Lung (tissue), 12 donors: ENCODE measurements around the gene CAMK1G. TPM values are rescaled to one million over a fixed set of nuclear protein-coding genes. Genes with fewer than 3 reads are reported as not detected.

Experiments
- ATAC-seq: fragments of 200-7000 bp; cut with Tn5 transposase; one replicate; pipeline ENCODE4 v1.9.1; 2020; ENCODE audit warnings: moderate number of reproducible peaks; ENCODE audit not compliant: insufficient read depth, low FRiP score
- DNase-seq, 3 donors: peaks; one replicate each; pipeline ENCODE4 v3.0.0-alpha.2; 2013 to 2017
- H3K27ac ChIP-seq, 2 donors: one replicate each; pipeline ENCODE4 v1.5.1; 2013; ENCODE audit warnings: mild to moderate bottlenecking in 2 of 2, moderate library complexity in 2 of 2, control low read depth in 1 of 2, inconsistent platforms in 1 of 2, low read depth in 1 of 2, low read length in 1 of 2
- H3K27me3 ChIP-seq, 3 donors: one replicate each; pipeline ENCODE4 v1.5.1; 2013; ENCODE audit warnings: low read length in 2 of 3; ENCODE audit not compliant: control insufficient read depth in 3 of 3, insufficient read depth in 3 of 3
- H3K36me3 ChIP-seq, 4 donors: one replicate each; pipeline ENCODE4 v1.5.1; 2013; ENCODE audit warnings: low read length in 4 of 4, mild to moderate bottlenecking in 1 of 4, moderate library complexity in 1 of 4; ENCODE audit not compliant: control insufficient read depth in 4 of 4, insufficient read depth in 4 of 4
- H3K4me1 ChIP-seq, 5 donors: one replicate each; pipeline ENCODE4 v1.5.1; 2013; ENCODE audit warnings: low read length in 5 of 5, mild to moderate bottlenecking in 2 of 5, moderate library complexity in 1 of 5; ENCODE audit not compliant: control insufficient read depth in 5 of 5, insufficient read depth in 5 of 5
- H3K4me3 ChIP-seq: one replicate; pipeline ENCODE4 v1.5.1; 2013; ENCODE audit warnings: mild to moderate bottlenecking, control low read depth, moderate library complexity
- H3K9ac ChIP-seq, 2 donors: one replicate each; pipeline ENCODE4 v1.5.1; 2013; ENCODE audit warnings: low read length in 2 of 2, control low read depth in 1 of 2; ENCODE audit not compliant: insufficient read depth in 1 of 2
- H3K9me3 ChIP-seq, 4 donors: one replicate each; pipeline ENCODE4 v1.5.1; 2013; ENCODE audit warnings: low read length in 3 of 4, mild to moderate bottlenecking in 1 of 4, moderate library complexity in 1 of 4; ENCODE audit not compliant: control insufficient read depth in 4 of 4, insufficient read depth in 3 of 4
- WGBS, 2 donors: extraction: QIAGEN DNeasy Blood & Tissue Kit; methylation state at CpG; one replicate each; pipeline ENCODE4 v1.1.7; 2013; 5-methylcytosine and 5-hydroxymethylcytosine counted together
- polyA plus RNA-seq, 2 donors: library from polyadenylated mRNA; stranded (reverse); fragments of 200-250 nt; gene quantifications; one replicate each; pipeline ENCODE4 v1.2.1, GENCODE V29; 2013
- total RNA-seq, 2 donors: library from RNA; depleted of rRNA in 1 of 2; stranded (reverse); fragments of >200 nt in 1 of 2; gene quantifications; one replicate each; pipeline ENCODE4 v1.2.1, GENCODE V29; 2014 to 2021
- TF ChIP-seq, protein P1 (sequence below): IDR thresholded peaks from 2 replicates; pipeline ENCODE4 v1.5.1; 2012; ENCODE audit warnings: mild to moderate bottlenecking; ENCODE audit errors: control extremely low read depth, extremely low read depth
- donor health status: control.
- donor health status: control.
- donor health status: Bipolar disorder and iron deficiency.
- donor health status: healthy.
- donor health status: DM: yes; HTN: yes; CAD: no.

Gene CAMK1G
- total and polyA plus RNA-seq, 4 donors, result 0.14 to 2.4 (median 0.80) TPM; not detected in 1

DNA sequence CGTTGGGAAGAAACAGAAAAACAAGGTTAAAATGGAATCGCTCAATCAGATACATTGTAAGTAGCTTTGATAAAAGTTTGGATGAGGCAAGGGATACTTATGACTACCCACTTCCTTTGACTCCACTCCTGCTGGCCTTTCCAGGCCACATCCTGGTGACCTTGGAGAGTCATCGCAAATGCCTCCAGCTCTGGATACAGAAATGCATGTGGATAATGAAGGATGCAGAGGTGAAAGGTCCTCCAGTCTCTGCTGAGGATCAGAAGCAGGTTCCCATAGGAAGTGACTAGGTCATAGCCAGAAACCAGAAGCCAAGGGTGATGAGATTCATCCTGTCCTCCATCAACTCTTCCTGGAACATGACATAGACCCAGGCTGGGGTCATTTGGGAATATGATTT is 6.2 kb upstream of the CAMK1G start:
- TF ChIP-seq, protein P1, sequence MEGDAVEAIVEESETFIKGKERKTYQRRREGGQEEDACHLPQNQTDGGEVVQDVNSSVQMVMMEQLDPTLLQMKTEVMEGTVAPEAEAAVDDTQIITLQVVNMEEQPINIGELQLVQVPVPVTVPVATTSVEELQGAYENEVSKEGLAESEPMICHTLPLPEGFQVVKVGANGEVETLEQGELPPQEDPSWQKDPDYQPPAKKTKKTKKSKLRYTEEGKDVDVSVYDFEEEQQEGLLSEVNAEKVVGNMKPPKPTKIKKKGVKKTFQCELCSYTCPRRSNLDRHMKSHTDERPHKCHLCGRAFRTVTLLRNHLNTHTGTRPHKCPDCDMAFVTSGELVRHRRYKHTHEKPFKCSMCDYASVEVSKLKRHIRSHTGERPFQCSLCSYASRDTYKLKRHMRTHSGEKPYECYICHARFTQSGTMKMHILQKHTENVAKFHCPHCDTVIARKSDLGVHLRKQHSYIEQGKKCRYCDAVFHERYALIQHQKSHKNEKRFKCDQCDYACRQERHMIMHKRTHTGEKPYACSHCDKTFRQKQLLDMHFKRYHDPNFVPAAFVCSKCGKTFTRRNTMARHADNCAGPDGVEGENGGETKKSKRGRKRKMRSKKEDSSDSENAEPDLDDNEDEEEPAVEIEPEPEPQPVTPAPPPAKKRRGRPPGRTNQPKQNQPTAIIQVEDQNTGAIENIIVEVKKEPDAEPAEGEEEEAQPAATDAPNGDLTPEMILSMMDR, result no peak
- no peaks in the 10 kb centered on the region for H3K4me1 ChIP-seq
- no peak overlapping the region for H3K27ac ChIP-seq
- no peaks in the 10 kb centered on the region for H3K9me3 ChIP-seq
- no peak overlapping the region for H3K9ac ChIP-seq
- H3K27me3 ChIP-seq, result no peaks in the 10 kb centered on the region
- H3K4me3 ChIP-seq, result no peak overlapping the region
- ATAC-seq, result no peak
- DNase-seq, result no peak
- 89 to 93% methylated on average over 3 of the region's 3 CpGs for WGBS, 2 donors
- no peaks in the 10 kb centered on the region for H3K36me3 ChIP-seq

DNA sequence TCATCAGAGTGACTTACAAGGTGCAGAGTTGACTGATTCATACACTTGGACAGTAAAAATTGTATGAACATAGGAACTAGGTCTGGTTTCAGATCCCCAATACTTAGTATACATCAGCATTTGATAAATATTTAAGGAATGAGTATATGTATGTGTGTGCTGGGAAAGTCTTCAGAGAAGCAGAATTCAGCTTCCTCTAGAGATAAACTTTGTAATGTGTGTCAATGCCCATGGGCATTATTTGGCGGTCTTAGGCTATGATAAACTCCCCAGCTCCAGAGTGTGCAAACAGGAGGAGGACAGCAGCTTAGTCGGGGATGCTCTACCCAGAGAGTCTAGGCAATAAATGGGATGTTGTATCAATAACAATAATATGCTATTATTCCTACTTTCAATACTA is 2.9 kb upstream of the CAMK1G start:
- H3K27me3 ChIP-seq, result peaks cover 0 to 3% (median 0%) of the 10 kb centered on the region in 3 donors
- no peak overlapping the region for H3K9ac ChIP-seq
- H3K4me1 ChIP-seq, result peaks cover 0 to 14% (median 2%) of the 10 kb centered on the region in 5 donors
- H3K4me3 ChIP-seq, result no peak overlapping the region
- H3K9me3 ChIP-seq, result no peaks in the 10 kb centered on the region
- no peak overlapping the region for H3K27ac ChIP-seq
- TF ChIP-seq, protein P1, result no peak
- no peak for ATAC-seq
- 90 to 92% methylated on average over 2 of the region's 2 CpGs for WGBS, 2 donors
- H3K36me3 ChIP-seq, result no peaks in the 10 kb centered on the region
- no peak for DNase-seq

DNA sequence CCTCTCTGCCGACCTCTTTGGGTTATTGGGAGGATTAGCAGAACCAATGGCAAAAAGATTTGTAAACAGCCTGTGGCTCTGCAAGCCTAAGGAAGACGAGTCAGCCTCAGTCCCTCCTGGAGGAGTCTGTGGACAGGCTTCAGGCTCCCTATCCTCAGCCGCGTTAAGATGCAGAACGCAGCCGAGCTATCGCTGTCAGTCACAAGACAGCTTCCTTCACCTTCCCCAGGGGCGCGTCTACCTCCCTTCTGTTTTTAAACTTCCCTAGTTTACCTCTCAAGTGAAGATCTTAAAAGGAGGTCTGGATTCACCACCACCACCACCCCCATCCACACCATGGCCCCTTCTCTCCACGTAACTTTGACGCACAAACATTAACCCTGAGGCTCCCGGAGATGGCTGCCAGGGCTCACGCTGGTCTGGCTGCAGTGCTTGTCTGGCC is 738 bp downstream of the CAMK1G start:
- Histone ChIP-seq H3K27me3 (peaks cover 0 to 3% (median 0%) of the 10 kb centered on the region in 3 donors), H3K4me1 (peaks cover 0 to 26% (median 7%) of the 10 kb centered on the region in 5 donors), H3K27ac (no peak overlapping the region), H3K9me3 (peaks cover 0 to 2% (median 0%) of the 10 kb centered on the region in 4 donors), H3K4me3 (no peak overlapping the region), H3K9ac (peak overlapping the region in 1 of 2 donors; percentile 61), H3K36me3 (no peaks in the 10 kb centered on the region)
- TF ChIP-seq, protein P1, result no peak
- DNase-seq, result peak; percentile 35 to 62 (median 59)
- WGBS, 2 donors, result 31 to 32% methylated on average over 13 of the region's 13 CpGs
- ATAC-seq, result no peak

DNA sequence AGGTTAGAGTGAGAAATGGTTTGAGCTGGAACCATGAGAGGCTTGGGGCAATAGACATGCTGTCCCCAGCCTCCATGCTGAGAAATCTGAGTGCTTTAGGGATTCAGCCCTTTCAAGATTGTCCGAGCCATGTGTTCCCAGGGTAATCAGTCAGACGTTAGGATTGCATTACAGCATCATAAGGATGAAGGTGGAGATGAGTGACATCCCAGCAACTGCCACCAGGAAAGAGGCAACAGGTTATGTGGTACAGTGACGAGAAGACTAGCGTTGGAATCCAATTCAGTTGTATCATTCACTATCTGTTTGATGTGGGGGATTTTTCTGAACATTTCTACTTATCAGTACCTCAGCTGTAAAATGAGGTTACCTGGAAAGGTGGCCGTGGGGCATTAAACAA is 1.7 kb downstream of the CAMK1G start:
- ATAC-seq, result no peak
- Histone ChIP-seq H3K9me3 (peaks cover 0 to 2% (median 0%) of the 10 kb centered on the region in 4 donors), H3K4me3 (no peak overlapping the region), H3K4me1 (peaks cover 0 to 29% (median 7%) of the 10 kb centered on the region in 5 donors), H3K9ac (no peak overlapping the region), H3K27ac (no peak overlapping the region), H3K27me3 (peaks cover 0 to 3% (median 0%) of the 10 kb centered on the region in 3 donors), H3K36me3 (no peaks in the 10 kb centered on the region)
- 58 to 60% methylated on average over 5 of the region's 5 CpGs for WGBS, 2 donors
- no peak for DNase-seq
- TF ChIP-seq, protein P1, result no peak
